Endothelial cell of umbilical vein (primary cell): Measurements from ENCODE around the gene EVI5. TPM values are rescaled to one million over a fixed set of nuclear protein-coding genes. Genes with fewer than 3 reads are reported as not detected.

ENCODE experiments used
- BruUV-seq: library from RNA; stranded (reverse); fragments of 400-500 nt; replicated peaks from 2 replicates; lab custom pipeline; 2021; lab: Mats Ljungman, UMichigan
- CTCF ChIA-PET: fragments of 300-600, 350-600 bp; sonication (Branson Sonifier 250); formaldehyde crosslinking; loops from one replicate; lab custom pipeline; 2021; ENCODE audit warnings: antibody characterized with exemption, inconsistent platforms; lab: Charles Lee
- POLR2A ChIA-PET: fragments of 300-600, 350-600 bp; sonication (Branson Sonifier 250); formaldehyde crosslinking; loops from one replicate; lab custom pipeline; 2021; ENCODE audit warnings: antibody characterized with exemption, inconsistent platforms; lab: Charles Lee
- DNase-seq: peaks from one replicate; pipeline ENCODE4 v3.0.0-alpha.2; 2011; ENCODE audit warnings: low read depth, low spot score
- FAIRE-seq: peaks from 2 replicates; lab custom pipeline; 2011; peaks lifted over from hg19 to GRCh38; lab: Jason Lieb, UNC
- H2AFZ ChIP-seq: 2 replicates; pipeline ENCODE4 v1.6.0; 2012; ENCODE audit warnings: low read depth, low read length, control low read depth, inconsistent platforms
- H3K27ac ChIP-seq: 2 replicates; pipeline ENCODE4 v1.5.1; 2011; ENCODE audit warnings: low read depth, mild to moderate bottlenecking, control low read depth, low read length, moderate library complexity; ENCODE audit not compliant: insufficient read depth
- H3K27me3 ChIP-seq, 2 experiments: 2 replicates each; pipeline versions ENCODE4 v1.6.0 to v1.6.1; 2011; ENCODE audit warnings: low read length in 2 of 2, mixed read lengths in 1 of 2; ENCODE audit not compliant: control insufficient read depth in 2 of 2, insufficient read depth in 2 of 2
- H3K36me3 ChIP-seq, 2 experiments: 2 replicates in 1 of 2; 3 replicates in 1 of 2; pipeline ENCODE4 v1.5.1; 2011; ENCODE audit warnings: low read length in 2 of 2, mild to moderate bottlenecking in 1 of 2, moderate library complexity in 1 of 2; ENCODE audit not compliant: control insufficient read depth in 2 of 2, insufficient read depth in 2 of 2; ENCODE audit errors: extremely low read depth in 1 of 2
- H3K4me1 ChIP-seq: 3 replicates; pipeline ENCODE4 v1.5.1; 2011; ENCODE audit warnings: mild to moderate bottlenecking, low read length; ENCODE audit not compliant: control insufficient read depth, insufficient read depth; ENCODE audit errors: extremely low read depth
- H3K4me2 ChIP-seq: 2 replicates; pipeline ENCODE4 v1.6.1; 2011; ENCODE audit warnings: low read length, control low read depth, mixed read lengths; ENCODE audit not compliant: insufficient read depth
- H3K4me3 ChIP-seq, 3 experiments: fragments of 200-600 bp in 1 of 3; sonication (generic), shearing (Covaris generic) in 1 of 3; replicated peaks in 1 of 3; 2 replicates each; pipeline ENCODE4 v1.5.1; 2011 to 2016; ENCODE audit warnings: control low read depth in 3 of 3, low read length in 3 of 3, mild to moderate bottlenecking in 2 of 3, inconsistent platforms in 1 of 3, low read depth in 1 of 3, moderate library complexity in 1 of 3; ENCODE audit not compliant: insufficient read depth in 1 of 3
- H3K79me2 ChIP-seq: 2 replicates; pipeline ENCODE4 v1.6.0; 2012; ENCODE audit warnings: low read length, inconsistent platforms; ENCODE audit not compliant: control insufficient read depth, insufficient read depth
- H3K9ac ChIP-seq: replicated peaks from 2 replicates; pipeline ENCODE3; 2011; ENCODE audit warnings: low read length, control low read depth; ENCODE audit not compliant: insufficient read depth; ENCODE audit errors: extremely low read depth
- H3K9me1 ChIP-seq: replicated peaks from 3 replicates; pipeline ENCODE4 v1.6.0; 2011; ENCODE audit warnings: mild to moderate bottlenecking, low read length; ENCODE audit not compliant: control insufficient read depth, insufficient read depth; ENCODE audit errors: extremely low read depth
- H3K9me3 ChIP-seq: replicated peaks from 2 replicates; pipeline ENCODE4 v1.5.1; 2012; ENCODE audit warnings: low read length, inconsistent platforms; ENCODE audit not compliant: control insufficient read depth, insufficient read depth
- H4K20me1 ChIP-seq: replicated peaks from 2 replicates; pipeline ENCODE3; 2011; ENCODE audit warnings: mild to moderate bottlenecking, low read length; ENCODE audit not compliant: control insufficient read depth, insufficient read depth; ENCODE audit errors: extremely low read depth
- EZH2 ChIP-seq: IDR thresholded peaks from 2 replicates; pipeline ENCODE4 v1.6.1; 2012; ENCODE audit warnings: borderline replicate concordance, low read depth, mild to moderate bottlenecking, moderate library complexity, low read length, inconsistent platforms; ENCODE audit not compliant: severe bottlenecking
- FOS ChIP-seq: IDR thresholded peaks from 2 replicates; pipeline ENCODE4 v1.6.1; 2011; ENCODE audit warnings: mild to moderate bottlenecking, low read length, moderate library complexity, borderline replicate concordance; ENCODE audit not compliant: insufficient read depth
- GATA2 ChIP-seq: IDR thresholded peaks from 2 replicates; pipeline ENCODE4 v1.7.0; 2011; ENCODE audit warnings: low read depth, mild to moderate bottlenecking, moderate library complexity, mixed read lengths, low read length; ENCODE audit not compliant: insufficient read length, insufficient read depth
- JUN ChIP-seq: IDR thresholded peaks from 2 replicates; pipeline ENCODE4 v1.6.1; 2011; ENCODE audit warnings: borderline replicate concordance, low read depth; ENCODE audit not compliant: insufficient read length, insufficient read depth
- MAX ChIP-seq: IDR thresholded peaks from 2 replicates; pipeline ENCODE4 v1.6.1; 2011; ENCODE audit not compliant: insufficient read depth, insufficient read length
- MYC ChIP-seq: IDR thresholded peaks from one replicate; pipeline ENCODE4 v1.6.1; 2011; ENCODE audit warnings: mild to moderate bottlenecking, low read depth, low read length
- POLR2A ChIP-seq: IDR thresholded peaks from 2 replicates; pipeline ENCODE4 v1.6.1; 2012; ENCODE audit warnings: low read depth, mild to moderate bottlenecking, control low read depth, low read length
- POLR2AphosphoS5 ChIP-seq: IDR thresholded peaks from 2 replicates; pipeline ENCODE4 v1.6.1; 2012; ENCODE audit warnings: low read depth, mild to moderate bottlenecking, control low read depth, low read length, moderate library complexity; ENCODE audit not compliant: insufficient read depth
- dilution Hi-C: fragments of 300-500 bp; cut with MboI; formaldehyde crosslinking; loops from one replicate; pipeline ENCODE4 v1.15.0; 2019; ENCODE audit warnings: low sequenced_read_pairs; ENCODE audit not compliant: extremely low pct_ligation_motif_present
- intact Hi-C: fragments of 100-400 bp; cut with micrococcal nuclease; formaldehyde crosslinking; loops from one replicate; pipeline ENCODE4 v1.10.0; 2022
- polyA plus RNA-seq, 4 experiments: library from polyadenylated mRNA; depleted of rRNA in 3 of 4; stranded (reverse) in 3 of 4; unstranded in 1 of 4; fragments of >200 nt; gene quantifications; 2 replicates each; pipeline versions ENCODE4 v1.2.1 to v1.2.3, GENCODE V29; 2011 to 2012; ENCODE audit warnings: missing spikeins in 1 of 4
- total RNA-seq: library from RNA; stranded (reverse); gene quantifications from 2 replicates; pipeline ENCODE4 v1.2.3, GENCODE V29; 2021
- TF ChIP-seq, protein P1 (sequence below), 2 donors: IDR thresholded peaks; 1 replicate in 1 of 2; 2 replicates in 1 of 2; pipeline ENCODE4 v1.5.1; 2011; ENCODE audit warnings: low read length in 2 of 2, mild to moderate bottlenecking in 2 of 2, moderate library complexity in 2 of 2, control low read depth in 1 of 2, inconsistent platforms in 1 of 2, low read depth in 1 of 2; ENCODE audit not compliant: insufficient read depth in 1 of 2; ENCODE audit errors: extremely low read depth in 1 of 2

EVI5 gene
- total and polyA plus RNA-seq, 2 donors (not counting 3 experiments of a cell fraction or from before 2014, with no cell fraction given) = 5.0 to 26.2 TPM

DNA sequence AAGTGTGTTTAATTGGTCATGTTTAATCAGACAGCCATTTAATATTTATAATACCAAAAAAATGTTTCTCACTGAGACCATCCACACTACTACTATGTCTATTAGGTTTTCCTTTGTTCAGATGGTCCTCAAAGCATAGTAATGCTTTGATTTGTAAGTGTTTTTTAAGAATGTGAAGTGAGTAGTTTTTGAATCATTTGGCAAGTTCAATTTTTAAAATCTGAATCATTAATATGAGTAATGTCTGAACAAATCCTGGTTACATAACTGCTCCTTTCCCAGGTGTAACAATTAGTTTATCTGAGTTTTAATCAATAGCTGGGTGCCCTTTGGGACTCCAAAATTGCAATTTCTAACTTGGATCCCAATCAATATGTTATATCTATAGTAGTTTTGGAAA, 23.5 kb upstream of the EVI5 start:
- Histone ChIP-seq H3K27me3 (no peaks in the 10 kb centered on the region), H3K4me3 (no peak overlapping the region), H2AFZ (peak overlapping the region; percentile 74), H3K4me2 (no peak overlapping the region), H3K4me1 (peaks cover 15% of the 10 kb centered on the region), H3K27ac (no peak overlapping the region), H3K9ac (no peak overlapping the region), H3K9me1 (no peaks in the 10 kb centered on the region), H3K9me3 (no peaks in the 10 kb centered on the region), H4K20me1 (no peaks in the 10 kb centered on the region), H3K79me2 (no peaks in the 10 kb centered on the region), H3K36me3 (no peaks in the 10 kb centered on the region)
- ChIA-PET POLR2A (no interaction called here), CTCF (interaction anchor here (1.5 to 1.7 kb wide), 2 partner anchors 10 to 59 kb away, joined by 4 to 6 read pairs; no protein-coding TSS in a partner anchor)
- intact Hi-C loops = no loop called here
- DNase-seq (no peak), FAIRE-seq (no peak)
- no TSS peak for BruUV-seq
- peak; percentile 34 for TF ChIP-seq GATA2
- TF ChIP-seq MAX = no peak
- no peak for TF ChIP-seq JUN
- no peak for TF ChIP-seq EZH2
- TF ChIP-seq, protein P1, sequence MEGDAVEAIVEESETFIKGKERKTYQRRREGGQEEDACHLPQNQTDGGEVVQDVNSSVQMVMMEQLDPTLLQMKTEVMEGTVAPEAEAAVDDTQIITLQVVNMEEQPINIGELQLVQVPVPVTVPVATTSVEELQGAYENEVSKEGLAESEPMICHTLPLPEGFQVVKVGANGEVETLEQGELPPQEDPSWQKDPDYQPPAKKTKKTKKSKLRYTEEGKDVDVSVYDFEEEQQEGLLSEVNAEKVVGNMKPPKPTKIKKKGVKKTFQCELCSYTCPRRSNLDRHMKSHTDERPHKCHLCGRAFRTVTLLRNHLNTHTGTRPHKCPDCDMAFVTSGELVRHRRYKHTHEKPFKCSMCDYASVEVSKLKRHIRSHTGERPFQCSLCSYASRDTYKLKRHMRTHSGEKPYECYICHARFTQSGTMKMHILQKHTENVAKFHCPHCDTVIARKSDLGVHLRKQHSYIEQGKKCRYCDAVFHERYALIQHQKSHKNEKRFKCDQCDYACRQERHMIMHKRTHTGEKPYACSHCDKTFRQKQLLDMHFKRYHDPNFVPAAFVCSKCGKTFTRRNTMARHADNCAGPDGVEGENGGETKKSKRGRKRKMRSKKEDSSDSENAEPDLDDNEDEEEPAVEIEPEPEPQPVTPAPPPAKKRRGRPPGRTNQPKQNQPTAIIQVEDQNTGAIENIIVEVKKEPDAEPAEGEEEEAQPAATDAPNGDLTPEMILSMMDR (IDR thresholded peaks at IDR 0.05; ENCODE audit: extremely low read depth in 1 of 2, insufficient read depth in 1 of 2, low read depth in 1 of 2, low read length in 2 of 2) = no peak
- peak; percentile 29 for TF ChIP-seq FOS
- TF ChIP-seq MYC = no peak
- no peak for TF ChIP-seq POLR2A
- no peak for TF ChIP-seq POLR2AphosphoS5
- dilution Hi-C loops = no loop called here
